Right ventricle myocardium inferior (tissue), 1 donor: Measurements from ENCODE around the gene EYA3. TPM values are rescaled to one million over a fixed set of nuclear protein-coding genes. Genes with fewer than 3 reads are reported as not detected.

Source experiments
- ATAC-seq: fragments of 200-7000 bp; cut with Tn5 transposase; one replicate; pipeline ENCODE4 v1.9.1; 2020; ENCODE audit warnings: mild to moderate bottlenecking, moderate library complexity
- DNase-seq: peaks from one replicate; pipeline ENCODE4 v3.0.0; 2021; ENCODE audit errors: missing footprints
- intact Hi-C: fragments of 100-400 bp; cut with DNase I; formaldehyde crosslinking; loops from one replicate; pipeline ENCODE4 v1.11.0; 2022
- total RNA-seq: library from RNA; stranded (reverse); fragmentation: NEBNext Ultra II Directional; extraction: Animal tissue kit (Norgen Biotek cat#: 25700); gene quantifications from one replicate; pipeline ENCODE4 v1.2.1, GENCODE V29; 2021
- donor health status: DM: no; HTN: yes; CAD: no; lungs with severe emphysema.

EYA3 gene
- total RNA-seq, 1 donor from 2014 or later, result 18.3 TPM

GRCh38 chr1:27931184-27931583, 157.2 kb downstream of the EYA3 start:
- ATAC-seq (no peak), DNase-seq (no peak)
- intact Hi-C loops, result no loop called here

DNA sequence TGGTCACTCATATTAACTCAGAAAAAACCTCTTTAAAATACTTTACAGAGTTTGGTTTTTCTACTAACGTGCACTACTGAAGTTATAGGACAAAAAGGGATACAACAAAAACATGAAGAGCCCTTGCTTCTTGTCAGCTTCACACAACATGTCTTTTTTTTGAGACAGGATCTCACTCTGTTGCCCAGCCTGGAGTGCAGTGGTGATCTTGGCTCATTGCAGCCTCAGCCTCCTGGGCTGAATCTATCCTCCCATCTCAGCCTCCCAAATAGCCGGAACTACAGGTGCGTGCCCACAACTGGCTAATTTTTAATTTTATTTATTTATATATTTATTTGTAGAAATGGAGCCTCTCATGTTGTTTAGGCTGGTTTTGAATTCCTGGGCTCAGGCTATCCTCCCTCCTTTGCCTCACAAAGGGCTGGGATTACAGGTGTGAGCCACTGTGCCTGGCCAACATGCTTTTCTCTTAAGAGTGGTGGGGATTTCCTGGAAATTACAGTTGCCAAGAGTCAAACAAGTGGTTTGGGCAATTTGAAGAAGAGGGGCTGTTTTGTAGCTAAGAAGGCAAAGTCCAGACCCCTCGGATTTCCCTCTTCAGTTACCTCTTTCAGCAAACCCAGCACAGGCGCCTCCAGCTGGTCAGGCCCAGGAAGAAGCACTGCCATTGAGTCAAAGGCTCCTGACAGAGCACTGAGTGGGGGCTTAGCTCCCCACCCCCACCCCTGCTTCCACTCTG, 160.0 kb downstream of the EYA3 start:
- intact Hi-C loops, result no loop called here
- ATAC-seq (no peak), DNase-seq (no peak)

- DNase-seq (no peak), ATAC-seq (no peak)
- intact Hi-C loops, result no loop called here
Observed at GRCh38 chr1:27922272-27922671, 166.1 kb downstream of the EYA3 start.

Other genes with a start within 250 kb of the EYA3 start
- gene THEMIS2, start 216.1 kb downstream of the EYA3 start, total RNA-seq, result 6.3 TPM
- gene RPA2, start 174.0 kb downstream of the EYA3 start, total RNA-seq, result 24.0 TPM
- not detected for gene SMPDL3B, start 153.6 kb downstream of the EYA3 start, total RNA-seq
- 6.2 TPM for gene XKR8, start 128.6 kb downstream of the EYA3 start, total RNA-seq
- 2.7 TPM for gene PTAFR, start 88.1 kb upstream of the EYA3 start, total RNA-seq
- 61.2 TPM for gene DNAJC8, start 144.4 kb upstream of the EYA3 start, total RNA-seq
- gene ATP5IF1, start 147.5 kb upstream of the EYA3 start, total RNA-seq, result 355 TPM
- 2.9 TPM for gene SESN2, start 170.9 kb upstream of the EYA3 start, total RNA-seq
- gene MED18, start 240.4 kb upstream of the EYA3 start, total RNA-seq, result 10.6 TPM